Upper lobe of right lung (tissue), 1 donor: ENCODE results near the gene RAB1A. TPM values are rescaled to one million over a fixed set of nuclear protein-coding genes. Genes with fewer than 3 reads are reported as not detected.
"Not testable (repeated sequence)": the region's sequence is repeated elsewhere in the genome, so short reads cannot be mapped to it uniquely, and the experiment has no call there.

ENCODE experiments used
- ATAC-seq: fragments of 200-7000 bp; cut with Tn5 transposase; one replicate; pipeline ENCODE4 v1.9.1; 2020; ENCODE audit warnings: mild to moderate bottlenecking, moderate library complexity
- DNase-seq: peaks from one replicate; pipeline ENCODE4 v3.0.0-alpha.2; 2020
- H3K27ac ChIP-seq: fragments of 200-600 bp; one replicate; pipeline ENCODE4 v1.8.0; 2022
- H3K27me3 ChIP-seq: fragments of 200-600 bp; one replicate; pipeline ENCODE4 v1.8.0; 2022; ENCODE audit warnings: mild to moderate bottlenecking
- H3K36me3 ChIP-seq: fragments of 200-600 bp; one replicate; pipeline ENCODE4 v1.8.0; 2022
- H3K4me1 ChIP-seq: fragments of 200-600 bp; one replicate; pipeline ENCODE4 v1.8.0; 2022
- H3K4me3 ChIP-seq: fragments of 200-600 bp; one replicate; pipeline ENCODE4 v1.8.0; 2022; ENCODE audit warnings: mild to moderate bottlenecking
- H3K9me3 ChIP-seq: fragments of 200-600 bp; one replicate; pipeline ENCODE4 v1.8.0; 2022
- CTCF ChIP-seq: fragments of 200-600 bp; IDR thresholded peaks from one replicate; pipeline ENCODE4 v1.8.0; 2022; ENCODE audit warnings: antibody characterized with exemption
- intact Hi-C: fragments of 100-400 bp; cut with DNase I; formaldehyde crosslinking; loops from one replicate; pipeline ENCODE4 v1.11.0; 2022
- long read RNA-seq: library from polyadenylated mRNA; unstranded; transcript quantifications from one replicate; pipeline ENCODE4 v2.0.0, GENCODE V29; 2021
- total RNA-seq: library from RNA; stranded (reverse); fragmentation: NEBNext Ultra II Directional; extraction: Animal tissue kit (Norgen Biotek cat#: 25700); gene quantifications from one replicate; pipeline ENCODE4 v1.2.1, GENCODE V29; 2021
- donor health status: DM: no; HTN: yes; CAD: no; lungs with severe emphysema.

Gene RAB1A
- total RNA-seq = 151 TPM
- long read RNA-seq, transcript RAB1A-203 (6 exons, 2,447 nt) = major isoform, 147 of 172 reads
- long read RNA-seq, partial matches to known transcripts = 8 of 172 reads
- long read RNA-seq, other reads (novel, unspliced or antisense) = 15 of 172 reads

- TF ChIP-seq CTCF = peak; percentile 42
- peak; percentile 97 for ATAC-seq
- no peaks in the 10 kb centered on the region for H3K27me3 ChIP-seq
- no peaks in the 10 kb centered on the region for H3K9me3 ChIP-seq
- DNase-seq = peak; percentile 100
- intact Hi-C loops = no loop called here
- H3K36me3 ChIP-seq = no peaks in the 10 kb centered on the region
- H3K4me1 ChIP-seq = peaks cover 37% of the 10 kb centered on the region
- peak within 1 kb of the TSS; percentile 96 for H3K4me3 ChIP-seq
- H3K27ac ChIP-seq = peak within 1 kb of the TSS; percentile 96
Observed at GRCh38 chr2:65129826-65130663, at the start of gene RAB1A. Gene RAB1A (minus strand): TSS chr2:65130106. CDS start chr2:65129915, 191 bp downstream.

- intact Hi-C loops = no loop called here
- ATAC-seq = no peak
- Histone ChIP-seq H3K4me1 (no peaks in the 10 kb centered on the region), H3K4me3 (no peak overlapping the region), H3K27me3 (no peaks in the 10 kb centered on the region), H3K36me3 (no peaks in the 10 kb centered on the region), H3K27ac (no peak overlapping the region), H3K9me3 (no peaks in the 10 kb centered on the region)
- no peak for TF ChIP-seq CTCF
- DNase-seq = no peak
Observed at GRCh38 chr2:65177751-65178442, 48.0 kb upstream of the RAB1A start.

- no peak for DNase-seq
- Histone ChIP-seq H3K4me1 (no peaks in the 10 kb centered on the region), H3K27ac (no peak overlapping the region), H3K27me3 (no peaks in the 10 kb centered on the region), H3K36me3 (no peaks in the 10 kb centered on the region), H3K9me3 (no peaks in the 10 kb centered on the region), H3K4me3 (no peak overlapping the region)
- intact Hi-C loops = no loop called here
- no peak for ATAC-seq
- TF ChIP-seq CTCF = no peak
Observed at GRCh38 chr2:65175894-65176530, 46.1 kb upstream of the RAB1A start.

- H3K9me3 ChIP-seq, H3K4me3 ChIP-seq, DNase-seq, H3K27ac ChIP-seq, H3K4me1 ChIP-seq, ATAC-seq, H3K36me3 ChIP-seq, intact Hi-C loops, H3K27me3 ChIP-seq: not testable (repeated sequence)
Observed at GRCh38 chr2:65174031-65174430, 44.1 kb upstream of the RAB1A start.

GRCh38 chr2:65172994-65173790 lies 43.3 kb upstream of the RAB1A start:
- no peak for ATAC-seq
- intact Hi-C loops = no loop called here
- Histone ChIP-seq H3K4me1 (no peaks in the 10 kb centered on the region), H3K27me3 (no peaks in the 10 kb centered on the region), H3K9me3 (no peaks in the 10 kb centered on the region), H3K4me3 (no peak overlapping the region), H3K36me3 (no peaks in the 10 kb centered on the region), H3K27ac (no peak overlapping the region)
- no peak for DNase-seq
- TF ChIP-seq CTCF = no peak

- H3K4me3 ChIP-seq, H3K27ac ChIP-seq, H3K9me3 ChIP-seq, DNase-seq, H3K36me3 ChIP-seq, intact Hi-C loops, ATAC-seq, H3K27me3 ChIP-seq, H3K4me1 ChIP-seq: not testable (repeated sequence)
Observed at GRCh38 chr2:65170611-65171477, 40.9 kb upstream of the RAB1A start.
